Transverse colon (tissue), 4 donors: ENCODE measurements around the gene MAPK8IP3. TPM values are rescaled to one million over a fixed set of nuclear protein-coding genes. Genes with fewer than 3 reads are reported as not detected.

Experiments used
- DNase-seq: peaks from one replicate; pipeline ENCODE4 v3.0.0-alpha.2; 2019
- H3K27ac ChIP-seq, 4 donors: fragments of 200-600 bp; sonication (generic); 2 replicates each; pipeline ENCODE4 v1.5.1; 2016 to 2018; ENCODE audit warnings: inconsistent platforms in 4 of 4
- H3K27me3 ChIP-seq: fragments of 200-600 bp; sonication (generic); 2 replicates; pipeline ENCODE4 v1.5.1; 2017; ENCODE audit warnings: inconsistent platforms
- H3K36me3 ChIP-seq, 4 donors: fragments of 200-600 bp; sonication (generic); 2 replicates each; pipeline ENCODE4 v1.5.1; 2017 to 2019; ENCODE audit warnings: inconsistent platforms in 4 of 4
- H3K4me1 ChIP-seq, 4 donors: fragments of 200-600 bp; sonication (generic); 2 replicates each; pipeline ENCODE4 v1.5.1; 2017 to 2020; ENCODE audit warnings: inconsistent platforms in 4 of 4
- H3K4me3 ChIP-seq, 4 donors: fragments of 200-600 bp; sonication (generic); 1 replicate in 1 of 4; 2 replicates in 3 of 4; pipeline versions ENCODE4 v1.5.1 to v1.6.1; 2017 to 2019; ENCODE audit warnings: inconsistent platforms in 4 of 4
- H3K9me3 ChIP-seq, 2 donors: fragments of 200-600 bp; sonication (generic); 2 replicates each; pipeline ENCODE4 v1.5.1; 2017 to 2019; ENCODE audit warnings: inconsistent platforms in 2 of 2
- CTCF ChIP-seq, 5 experiments: fragments of 200-600 bp in 3 of 5; fragments of 450-650 bp in 2 of 5; sonication (generic) in 3 of 5; IDR thresholded peaks; 1 replicate in 2 of 5; 2 replicates in 3 of 5; pipeline ENCODE4 v1.5.1; 2016 to 2017; ENCODE audit warnings: antibody characterized with exemption in 5 of 5, inconsistent platforms in 3 of 5, mild to moderate bottlenecking in 2 of 5, moderate library complexity in 1 of 5
- EP300 ChIP-seq: sonication (generic); formaldehyde crosslinking; IDR thresholded peaks from one replicate; pipeline ENCODE4 v1.6.1; 2017; ENCODE audit warnings: antibody characterized with exemption, low read depth
- POLR2A ChIP-seq: fragments of 450-650 bp; IDR thresholded peaks from one replicate; pipeline ENCODE4 v1.6.1; 2016; ENCODE audit warnings: antibody characterized with exemption, mild to moderate bottlenecking, moderate library complexity
- POLR2AphosphoS5 ChIP-seq, 3 donors: sonication (generic); formaldehyde crosslinking; IDR thresholded peaks; one replicate each; pipeline ENCODE4 v1.6.1; 2016; ENCODE audit warnings: antibody characterized with exemption in 3 of 3
- WGBS, 2 donors: methylation state at CpG; one replicate each; pipeline ENCODE4 v1.1.5; 2018; ENCODE audit warnings: low coverage in 1 of 2; 5-methylcytosine and 5-hydroxymethylcytosine counted together
- in situ Hi-C, 4 donors: fragments of 200-750 bp; cut with MboI; loops; one replicate each; pipeline versions ENCODE4 v1.15.0 to v1.15.1; 2017; ENCODE audit warnings: low sequenced_read_pairs in 3 of 4, low pct_ligation_motif_present in 1 of 4, low pct_unique_long_range_greater_than_20kb in 1 of 4
- intact Hi-C: fragments of 100-400 bp; cut with DNase I; formaldehyde crosslinking; loops from one replicate; pipeline ENCODE4 v1.15.1; 2023; ENCODE audit warnings: low total_unique reads
- total RNA-seq, 4 donors: library from RNA; depleted of rRNA; stranded (reverse); fragments of >200 nt; gene quantifications; one replicate each; pipeline ENCODE4 v1.1.0, GENCODE V29; 2016

MAPK8IP3 gene
- total RNA-seq, 4 donors from 2014 or later = 74.0 to 250 (median 138) TPM

DNA sequence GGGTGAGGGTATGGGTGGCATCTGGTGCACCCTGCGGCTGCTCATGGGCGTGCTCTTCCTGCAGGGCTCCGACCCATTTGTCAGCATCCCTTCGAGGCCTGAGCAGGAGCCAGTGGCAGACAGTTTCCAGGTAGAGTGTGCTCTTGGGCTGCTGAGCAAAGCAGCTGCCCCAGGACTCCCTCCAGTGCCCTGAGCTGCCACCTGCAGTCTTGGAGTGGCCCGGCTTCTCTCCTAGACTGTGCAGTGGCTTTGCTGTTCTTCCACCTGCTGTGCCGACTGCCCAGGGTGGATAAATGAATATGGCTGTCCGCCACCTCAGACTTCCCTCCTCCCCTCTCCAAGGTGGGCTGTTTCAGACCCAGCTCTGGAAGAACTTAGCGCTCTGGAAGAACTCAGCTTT lies 38.7 kb upstream of the MAPK8IP3 start:
- no peaks in the 10 kb centered on the region for H3K4me1 ChIP-seq
- H3K9me3 ChIP-seq = no peaks in the 10 kb centered on the region
- no peak for DNase-seq
- H3K27me3 ChIP-seq = no peaks in the 10 kb centered on the region
- H3K36me3 ChIP-seq = peaks cover 0 to 77% (median 33%) of the 10 kb centered on the region in 4 donors
- 93 to 97% methylated on average over 3 to 6 of the region's 8 CpGs for WGBS, 2 donors
- intact Hi-C loops (no loop called here), in situ Hi-C loops (no loop called here)
- no peak overlapping the region for H3K4me3 ChIP-seq
- TF ChIP-seq CTCF (IDR thresholded peaks at IDR 0.05) (no peak), POLR2AphosphoS5 (IDR thresholded peaks at IDR 0.05) (no peak), POLR2A (no peak), EP300 (no peak)
- no peak overlapping the region for H3K27ac ChIP-seq

DNA sequence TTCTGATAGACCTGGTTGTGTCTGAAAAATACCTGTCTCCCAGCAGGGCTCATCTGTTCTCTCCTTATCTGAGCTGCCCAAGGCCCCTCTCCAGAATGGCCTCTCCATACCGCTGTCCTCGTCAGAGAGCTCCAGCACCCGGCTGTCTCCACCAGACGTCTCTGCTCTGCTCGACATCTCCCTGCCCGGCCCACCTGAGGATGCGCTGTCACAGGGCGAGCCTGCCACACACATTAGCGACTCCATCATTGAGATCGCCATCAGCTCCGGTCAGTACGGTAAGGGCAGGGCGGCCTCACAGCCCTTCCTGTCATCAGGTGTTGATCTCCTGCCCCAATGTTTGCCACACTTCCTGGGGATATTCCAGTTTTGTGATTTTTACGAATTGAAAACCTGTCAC lies 38.1 kb upstream of the MAPK8IP3 start:
- no peak overlapping the region for H3K27ac ChIP-seq
- H3K9me3 ChIP-seq = no peaks in the 10 kb centered on the region
- DNase-seq = no peak
- intact Hi-C loops (loop anchor here (1.0 kb wide), 1 partner anchor 203 kb away; no protein-coding TSS in a partner anchor), in situ Hi-C loops (no loop called here)
- TF ChIP-seq CTCF (IDR thresholded peaks at IDR 0.05) (no peak), POLR2A (no peak), POLR2AphosphoS5 (IDR thresholded peaks at IDR 0.05) (no peak), EP300 (no peak)
- H3K4me3 ChIP-seq = no peak overlapping the region
- H3K4me1 ChIP-seq = no peaks in the 10 kb centered on the region
- peaks cover 0 to 74% (median 32%) of the 10 kb centered on the region in 4 donors for H3K36me3 ChIP-seq
- 95% methylated on average over 14 of the region's 14 CpGs; no CpG with 5 or more reads in 1 of the 2 donors for WGBS, 2 donors
- H3K27me3 ChIP-seq = no peaks in the 10 kb centered on the region

GRCh38 chr16:1668612-1669319 lies 37.2 kb upstream of the MAPK8IP3 start:
- in situ Hi-C loops (no loop called here), intact Hi-C loops (loop anchor here (1.0 kb wide), 1 partner anchor 203 kb away; no protein-coding TSS in a partner anchor)
- Histone ChIP-seq H3K4me1 (no peaks in the 10 kb centered on the region), H3K36me3 (peaks cover 0 to 70% (median 30%) of the 10 kb centered on the region in 4 donors), H3K4me3 (no peak overlapping the region), H3K27ac (no peak overlapping the region), H3K27me3 (no peaks in the 10 kb centered on the region), H3K9me3 (no peaks in the 10 kb centered on the region)
- WGBS, 2 donors = 95 to 100% methylated on average over 1 to 23 of the region's 23 CpGs
- DNase-seq = no peak
- no peak for TF ChIP-seq POLR2A
- no peak for TF ChIP-seq CTCF (IDR thresholded peaks at IDR 0.05)
- TF ChIP-seq EP300 = no peak
- TF ChIP-seq POLR2AphosphoS5 (IDR thresholded peaks at IDR 0.05) = no peak

GRCh38 chr16:1669698-1670097 lies 36.3 kb upstream of the MAPK8IP3 start:
- intact Hi-C loops (no loop called here), in situ Hi-C loops (no loop called here)
- no peak overlapping the region for H3K27ac ChIP-seq
- no peak for DNase-seq
- H3K4me1 ChIP-seq = no peaks in the 10 kb centered on the region
- no peaks in the 10 kb centered on the region for H3K27me3 ChIP-seq
- peaks cover 0 to 65% (median 31%) of the 10 kb centered on the region in 4 donors for H3K36me3 ChIP-seq
- H3K9me3 ChIP-seq = no peaks in the 10 kb centered on the region
- no peak overlapping the region for H3K4me3 ChIP-seq
- 80 to 89% methylated on average over 1 to 7 of the region's 7 CpGs for WGBS, 2 donors
- TF ChIP-seq POLR2A (no peak), EP300 (no peak), POLR2AphosphoS5 (IDR thresholded peaks at IDR 0.05) (no peak), CTCF (IDR thresholded peaks at IDR 0.05) (no peak)
